NB4 (cell line): Measurements from ENCODE around the gene RAG1.
A peak's percentile ranks its signal among the peaks of the same experiment; 100 is the strongest.

ENCODE experiments used
- DNase-seq: peaks from one replicate; pipeline ENCODE4 v3.0.0; 2010; ENCODE audit warnings: low read depth
- H3K4me3 ChIP-seq: one replicate; pipeline ENCODE4 v1.5.1; 2011; ENCODE audit warnings: mild to moderate bottlenecking, low read depth, low read length, moderate library complexity
- CTCF ChIP-seq: IDR thresholded peaks from one replicate; pipeline ENCODE4 v1.5.1; 2012; ENCODE audit warnings: low read depth, low read length
- MAX ChIP-seq: IDR thresholded peaks from 2 replicates; pipeline ENCODE4 v1.6.1; 2011; ENCODE audit warnings: low read depth, low read length
- MYC ChIP-seq: IDR thresholded peaks from 2 replicates; pipeline ENCODE4 v1.6.1; 2011; ENCODE audit warnings: low read depth, low read length
- POLR2A ChIP-seq: IDR thresholded peaks from 2 replicates; pipeline ENCODE4 v1.6.1; 2011; ENCODE audit warnings: mild to moderate bottlenecking; ENCODE audit not compliant: insufficient read length; ENCODE audit errors: extremely low read depth

The RAG1 gene

GRCh38 chr11:36594316-36594989 is 26.6 kb downstream of the RAG1 start, which contains the start of gene IFTAP:
IFTAP (plus strand) TSS chr11:36594502; CDS start chr11:36610104, 15,602 bp downstream.
- peak within 1 kb of the TSS; percentile 77 for H3K4me3 ChIP-seq
- peak; percentile 86 for DNase-seq
- TF ChIP-seq POLR2A, result no peak
- no peak for TF ChIP-seq CTCF
- no peak for TF ChIP-seq MAX
- no peak for TF ChIP-seq MYC

- no peak overlapping the region for H3K4me3 ChIP-seq
- DNase-seq, result no peak
- TF ChIP-seq POLR2A, result no peak
- no peak for TF ChIP-seq CTCF
- no peak for TF ChIP-seq MAX
- no peak for TF ChIP-seq MYC
Observed at GRCh38 chr11:36596880-36597279, 29.1 kb downstream of the RAG1 start.

GRCh38 chr11:36598051-36598450 is 30.2 kb downstream of the RAG1 start, which contains the start of gene RAG2:
RAG2 (minus strand) TSS chr11:36598236; CDS start chr11:36594168, 4,068 bp downstream.
- no peak within 1 kb of the TSS for H3K4me3 ChIP-seq
- TF ChIP-seq MAX, result no peak
- no peak for TF ChIP-seq MYC
- TF ChIP-seq POLR2A, result no peak
- no peak for TF ChIP-seq CTCF
- DNase-seq, result no peak

- no peak for TF ChIP-seq MAX
- no peak for TF ChIP-seq POLR2A
- TF ChIP-seq CTCF, result no peak
- no peak for TF ChIP-seq MYC
- no peak overlapping the region for H3K4me3 ChIP-seq
- no peak for DNase-seq
Observed at GRCh38 chr11:36600180-36600579, 32.4 kb downstream of the RAG1 start.

GRCh38 chr11:36601155-36601554 is 33.3 kb downstream of the RAG1 start:
- no peak for TF ChIP-seq MYC
- no peak for TF ChIP-seq MAX
- TF ChIP-seq CTCF, result no peak
- no peak for TF ChIP-seq POLR2A
- peak; percentile 8 for DNase-seq
- H3K4me3 ChIP-seq, result no peak overlapping the region

GRCh38 chr11:36602135-36602534 is 34.3 kb downstream of the RAG1 start:
- TF ChIP-seq MAX, result no peak
- no peak for TF ChIP-seq MYC
- no peak for TF ChIP-seq POLR2A
- TF ChIP-seq CTCF, result no peak
- no peak for DNase-seq
- H3K4me3 ChIP-seq, result no peak overlapping the region
